Nephron progenitor cell (in vitro differentiated cells): ENCODE data around the gene ANO1.

Source experiments
- DNase-seq: peaks from one replicate; pipeline ENCODE4 v3.0.0; 2021
- H3K27ac Mint-ChIP-seq: 2 replicates; pipeline ENCODE4 v1.8.0; 2021; ENCODE audit warnings: mild to moderate bottlenecking, moderate library complexity, mixed read lengths
- H3K27me3 Mint-ChIP-seq: 2 replicates; pipeline ENCODE4 v1.8.0; 2021; ENCODE audit warnings: mild to moderate bottlenecking, low read depth, mixed read lengths; ENCODE audit not compliant: poor library complexity
- H3K36me3 Mint-ChIP-seq: 2 replicates; pipeline ENCODE4 v1.8.0; 2021; ENCODE audit warnings: low read depth, mixed read lengths
- H3K4me1 Mint-ChIP-seq: 2 replicates; pipeline ENCODE4 v1.8.0; 2021; ENCODE audit warnings: mixed read lengths
- H3K4me3 Mint-ChIP-seq: 2 replicates; pipeline ENCODE4 v1.8.0; 2021; ENCODE audit warnings: mild to moderate bottlenecking, moderate library complexity, mixed read lengths
- H3K9me3 Mint-ChIP-seq: 2 replicates; pipeline ENCODE4 v1.8.0; 2021; ENCODE audit warnings: mild to moderate bottlenecking, moderate library complexity, mixed read lengths
- CTCF ChIP-seq: fragments of 200-600 bp; sonication (generic); IDR thresholded peaks from 2 replicates; pipeline ENCODE4 v1.5.0; 2021; ENCODE audit warnings: antibody characterized with exemption

ANO1 gene

GRCh38 chr11:70067036-70067435 lies 11.1 kb upstream of the ANO1 start:
- Mint-ChIP-seq H3K27me3 (peaks cover 57% of the 10 kb centered on the region), H3K36me3 (no peaks in the 10 kb centered on the region), H3K4me3 (no peak overlapping the region), H3K9me3 (no peaks in the 10 kb centered on the region), H3K4me1 (peaks cover 41% of the 10 kb centered on the region), H3K27ac (no peak overlapping the region)
- TF ChIP-seq CTCF = no peak
- no peak for DNase-seq

GRCh38 chr11:70067591-70068341 lies 10.4 kb upstream of the ANO1 start:
- no peak for TF ChIP-seq CTCF
- DNase-seq = no peak
- no peaks in the 10 kb centered on the region for H3K36me3 Mint-ChIP-seq
- peaks cover 48% of the 10 kb centered on the region for H3K4me1 Mint-ChIP-seq
- no peak overlapping the region for H3K4me3 Mint-ChIP-seq
- H3K27ac Mint-ChIP-seq = peak overlapping the region; percentile 81
- peaks cover 64% of the 10 kb centered on the region for H3K27me3 Mint-ChIP-seq
- H3K9me3 Mint-ChIP-seq = no peaks in the 10 kb centered on the region

DNA sequence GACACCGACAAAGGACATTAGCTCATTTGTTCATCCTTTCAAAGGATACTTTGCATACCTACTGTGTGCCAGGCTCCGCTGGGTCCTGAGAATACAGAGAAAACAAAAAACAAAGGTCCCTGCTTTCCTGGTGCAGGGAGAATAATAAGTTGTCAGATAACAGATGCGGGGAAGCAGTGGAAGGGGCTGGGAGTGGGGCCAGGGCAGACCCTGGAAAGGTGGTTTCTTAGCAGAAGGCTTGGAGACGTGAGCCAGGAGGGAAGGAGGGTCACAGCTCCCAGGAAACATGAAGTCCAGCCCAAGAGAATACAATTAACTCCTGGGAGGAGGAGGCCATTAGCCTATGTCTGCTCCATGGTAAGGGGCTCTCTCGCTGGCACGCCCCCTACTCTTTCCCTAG lies 9.8 kb upstream of the ANO1 start:
- no peak for DNase-seq
- Mint-ChIP-seq H3K27me3 (peaks cover 70% of the 10 kb centered on the region), H3K9me3 (no peaks in the 10 kb centered on the region), H3K4me1 (peaks cover 54% of the 10 kb centered on the region), H3K27ac (no peak overlapping the region), H3K36me3 (no peaks in the 10 kb centered on the region), H3K4me3 (no peak overlapping the region)
- no peak for TF ChIP-seq CTCF

- peaks cover 51% of the 10 kb centered on the region for H3K4me1 Mint-ChIP-seq
These were observed 9.2 kb upstream of the ANO1 start for GRCh38 chr11:70068950-70069349.

GRCh38 chr11:70070706-70071105 lies 7.4 kb upstream of the ANO1 start:
- DNase-seq = no peak
- Mint-ChIP-seq H3K27me3 (peaks cover 84% of the 10 kb centered on the region), H3K9me3 (no peaks in the 10 kb centered on the region), H3K36me3 (no peaks in the 10 kb centered on the region), H3K4me3 (no peak overlapping the region), H3K4me1 (peaks cover 36% of the 10 kb centered on the region), H3K27ac (no peak overlapping the region)
- TF ChIP-seq CTCF = no peak

More at GRCh38 chr11:70068950-70069349, 9.2 kb upstream of the ANO1 start:
- Mint-ChIP-seq H3K27me3 (peaks cover 74% of the 10 kb centered on the region), H3K36me3 (no peaks in the 10 kb centered on the region), H3K9me3 (no peaks in the 10 kb centered on the region), H3K27ac (no peak overlapping the region), H3K4me3 (no peak overlapping the region)
- no peak for TF ChIP-seq CTCF
- DNase-seq = no peak

GRCh38 chr11:70071996-70072395 lies 6.1 kb upstream of the ANO1 start:
- Mint-ChIP-seq H3K36me3 (no peaks in the 10 kb centered on the region), H3K27me3 (peaks cover 94% of the 10 kb centered on the region), H3K27ac (no peak overlapping the region), H3K9me3 (no peaks in the 10 kb centered on the region), H3K4me3 (no peak overlapping the region), H3K4me1 (peaks cover 32% of the 10 kb centered on the region)
- TF ChIP-seq CTCF = no peak
- DNase-seq = no peak
